ENCODE measurements around the gene KCNN2.
"Not testable (repeated sequence)": the region's sequence is repeated elsewhere in the genome, so short reads cannot be mapped to it uniquely, and the experiment has no call there.

Gene KCNN2

DNA sequence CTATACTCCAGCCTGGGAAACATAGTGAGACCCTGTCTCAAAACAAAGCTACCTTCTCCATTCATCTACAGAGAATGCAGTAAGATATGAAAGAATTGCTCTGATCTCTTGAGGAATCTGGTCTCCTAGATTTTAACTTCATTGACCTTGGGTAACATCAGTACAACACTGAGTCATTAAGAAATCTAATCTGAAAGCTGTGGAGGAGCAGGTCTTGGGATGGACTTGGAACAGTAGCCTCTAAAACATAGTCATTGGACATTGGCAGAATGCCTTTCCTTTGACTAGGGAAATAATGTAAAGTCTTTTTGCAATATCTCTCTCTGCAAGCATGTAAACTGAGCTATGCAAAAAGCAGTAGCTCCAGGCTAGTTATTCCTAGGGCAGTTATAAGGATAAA lies 58.1 kb downstream of the KCNN2 start:
- no peak for DNase-seq (ENCODE audit: low read depth in 3 of 3)

DNA sequence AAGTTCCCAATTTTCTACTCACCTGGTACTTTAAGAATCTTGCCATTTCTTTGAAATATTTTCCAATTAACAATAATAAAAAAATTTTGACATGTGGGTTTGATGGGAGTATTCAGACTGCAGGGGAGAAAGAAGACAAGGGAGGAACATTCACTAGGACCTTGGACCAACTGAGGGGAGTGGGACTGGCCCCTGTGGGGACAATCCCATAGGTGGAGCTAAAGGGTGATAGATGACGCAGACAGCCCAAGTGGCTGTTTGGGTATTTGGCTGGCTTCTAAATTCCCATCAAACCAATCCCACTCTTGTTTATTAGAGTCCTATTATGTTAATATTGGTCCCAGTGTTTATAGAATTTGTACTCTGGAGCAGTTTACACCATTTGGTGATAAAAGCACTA lies 65.3 kb downstream of the KCNN2 start:
- no peak for DNase-seq (ENCODE audit: low read depth in 3 of 3)

DNA sequence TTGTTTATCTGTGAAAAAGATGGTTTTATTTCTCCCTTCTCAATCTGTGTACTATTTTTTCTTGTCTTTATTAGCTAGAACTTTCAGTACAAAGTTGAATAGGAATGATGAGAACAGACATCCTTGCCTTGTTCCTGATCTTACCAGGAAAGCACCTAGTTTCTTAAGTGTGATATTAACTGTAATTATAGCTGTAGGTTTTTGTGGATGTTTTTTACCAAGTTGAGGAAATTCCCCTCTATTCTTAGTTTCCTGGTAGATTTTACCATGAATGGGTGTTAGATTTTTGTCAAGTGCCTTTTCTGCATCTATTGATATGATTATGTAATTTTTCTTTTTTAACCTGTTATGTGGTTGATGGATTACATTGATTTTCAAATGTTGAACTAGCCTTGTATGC lies 68.7 kb downstream of the KCNN2 start:
- no peak for DNase-seq (ENCODE audit: low read depth in 3 of 3)

DNA sequence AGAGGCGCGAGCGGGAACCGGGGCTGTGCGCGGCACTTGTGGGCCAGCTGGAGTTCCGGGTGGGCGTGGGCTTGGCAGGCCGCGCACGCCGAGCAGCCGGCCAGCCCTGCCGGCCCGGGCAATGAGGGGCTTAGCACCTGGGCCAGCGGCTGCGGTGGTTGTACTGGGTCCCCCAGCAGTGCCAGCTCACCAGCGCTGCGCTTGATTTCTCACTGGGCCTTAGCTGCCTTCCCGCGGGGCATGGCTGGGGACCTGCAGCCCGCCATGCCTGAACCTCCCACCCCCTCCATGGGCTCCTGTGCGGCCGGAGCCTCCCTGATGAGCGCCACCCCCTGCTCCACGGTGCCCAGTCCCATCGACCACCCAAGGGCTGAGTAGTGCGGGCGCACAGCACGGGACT lies 70.8 kb downstream of the KCNN2 start:
- not testable (repeated sequence) for DNase-seq (ENCODE audit: low read depth in 3 of 3)

DNA sequence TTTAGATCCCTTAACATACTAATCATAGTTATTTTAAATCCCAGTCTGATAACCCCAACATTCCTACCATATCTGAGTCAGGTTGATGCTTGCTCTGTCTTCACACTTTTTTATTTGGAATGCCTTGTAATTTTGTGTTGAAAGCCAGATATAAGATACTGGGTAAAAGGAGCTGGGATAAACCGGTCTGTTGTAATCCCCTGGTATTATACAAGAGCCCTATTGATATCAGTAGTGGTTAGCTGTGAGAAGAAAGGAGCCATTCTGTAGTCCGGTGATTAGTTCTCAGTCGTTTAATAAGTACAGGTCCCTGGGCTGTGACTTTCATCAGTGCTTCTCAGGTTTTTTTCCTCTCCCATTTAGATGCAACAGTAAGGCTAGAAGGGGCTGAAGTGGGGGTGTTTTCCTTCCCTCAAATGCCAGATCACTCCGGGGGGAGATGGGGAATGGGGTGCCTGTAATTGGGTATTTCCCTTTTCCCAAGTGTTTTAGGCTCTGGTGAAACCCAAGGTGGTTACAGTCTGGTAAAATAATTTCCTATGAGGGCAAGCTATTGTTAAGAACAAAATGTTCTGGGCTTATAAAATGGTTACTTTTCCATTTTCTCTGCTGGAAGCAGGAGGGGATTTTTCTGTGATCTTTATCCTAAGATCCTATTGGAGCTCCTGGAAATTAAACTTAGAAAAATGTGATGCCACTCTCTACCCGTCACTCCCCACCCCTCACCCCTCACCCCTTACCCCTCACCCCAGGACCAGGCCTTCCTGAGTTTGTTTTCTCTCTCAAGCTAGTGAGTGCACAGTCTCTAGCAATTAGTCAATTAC lies 72.7 kb downstream of the KCNN2 start:
- DNase-seq (ENCODE audit: low read depth in 3 of 3), result no peak

DNA sequence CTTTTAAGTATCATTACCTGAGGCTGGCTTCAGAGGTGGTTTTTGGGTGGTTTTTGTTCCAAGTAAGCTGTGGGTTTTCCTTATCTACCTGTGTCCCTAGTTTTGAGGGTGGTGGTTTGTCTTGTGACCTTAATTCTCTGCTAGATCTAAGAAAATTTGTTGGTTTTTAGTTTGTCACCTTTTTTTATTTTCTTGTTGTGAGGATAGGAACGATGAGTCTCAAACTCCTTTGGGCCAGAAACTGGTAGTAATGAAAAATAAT lies 73.3 kb downstream of the KCNN2 start:
- no peak for DNase-seq (ENCODE audit: low read depth in 3 of 3)

DNA sequence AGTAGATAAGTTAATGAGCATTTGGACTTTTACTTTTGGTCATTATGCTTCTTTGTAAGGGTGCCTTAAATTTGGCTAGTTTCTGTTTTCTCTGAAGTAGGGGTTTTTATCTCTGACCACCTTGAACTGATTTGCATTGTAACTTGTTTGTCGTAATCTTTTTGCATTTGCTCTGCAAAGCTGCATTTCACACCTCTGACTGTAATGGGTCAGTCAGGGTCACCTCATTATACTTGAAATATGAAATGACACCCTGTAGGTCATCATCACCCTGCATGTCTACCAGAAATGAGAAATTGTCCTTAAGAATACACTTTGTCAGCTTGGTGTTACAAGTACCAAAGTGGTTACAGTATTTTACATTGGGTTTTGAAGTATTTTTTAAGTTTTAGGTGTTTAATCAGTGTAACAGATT lies 74.0 kb downstream of the KCNN2 start:
- DNase-seq (ENCODE audit: low read depth in 3 of 3), result no peak

DNA sequence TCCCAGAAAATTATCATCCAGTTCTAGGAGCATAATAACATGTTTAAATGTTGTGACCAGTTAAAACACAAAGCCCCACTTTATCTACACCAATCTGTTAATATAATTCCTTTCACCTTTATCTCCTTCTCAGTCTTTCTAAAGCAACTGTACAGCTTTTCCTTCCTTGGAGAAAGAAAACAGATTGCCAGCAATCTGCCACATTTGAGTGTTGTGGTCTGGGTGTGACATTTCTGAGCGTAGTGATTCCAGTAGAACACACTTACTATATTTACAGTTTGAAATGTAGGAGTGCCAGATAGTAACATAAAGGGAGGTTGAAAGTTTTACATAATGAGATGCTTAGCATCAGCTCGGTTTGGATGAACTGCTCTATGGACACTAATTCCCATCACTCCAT lies 76.1 kb downstream of the KCNN2 start:
- no peak for DNase-seq (ENCODE audit: low read depth in 3 of 3)

DNA sequence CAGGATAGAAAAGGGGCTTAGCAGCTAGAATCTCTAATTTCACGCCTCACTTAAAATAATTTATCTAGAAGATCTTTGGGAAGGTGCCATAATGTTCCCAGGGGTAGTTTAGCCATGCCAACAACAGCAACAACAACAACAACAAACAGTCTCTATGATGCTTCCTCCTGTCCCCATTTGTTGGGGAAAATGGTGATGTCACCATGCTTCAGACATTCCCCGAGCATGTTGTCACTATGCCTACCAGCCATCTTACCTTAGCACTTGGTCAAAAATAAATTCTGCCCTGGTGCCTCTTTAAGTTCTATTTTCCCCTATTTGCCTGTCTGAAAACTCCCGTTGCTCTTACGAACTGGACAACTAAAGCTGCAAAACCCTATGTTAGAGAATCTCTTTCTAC lies 76.6 kb downstream of the KCNN2 start:
- DNase-seq (ENCODE audit: low read depth in 3 of 3), result no peak

DNA sequence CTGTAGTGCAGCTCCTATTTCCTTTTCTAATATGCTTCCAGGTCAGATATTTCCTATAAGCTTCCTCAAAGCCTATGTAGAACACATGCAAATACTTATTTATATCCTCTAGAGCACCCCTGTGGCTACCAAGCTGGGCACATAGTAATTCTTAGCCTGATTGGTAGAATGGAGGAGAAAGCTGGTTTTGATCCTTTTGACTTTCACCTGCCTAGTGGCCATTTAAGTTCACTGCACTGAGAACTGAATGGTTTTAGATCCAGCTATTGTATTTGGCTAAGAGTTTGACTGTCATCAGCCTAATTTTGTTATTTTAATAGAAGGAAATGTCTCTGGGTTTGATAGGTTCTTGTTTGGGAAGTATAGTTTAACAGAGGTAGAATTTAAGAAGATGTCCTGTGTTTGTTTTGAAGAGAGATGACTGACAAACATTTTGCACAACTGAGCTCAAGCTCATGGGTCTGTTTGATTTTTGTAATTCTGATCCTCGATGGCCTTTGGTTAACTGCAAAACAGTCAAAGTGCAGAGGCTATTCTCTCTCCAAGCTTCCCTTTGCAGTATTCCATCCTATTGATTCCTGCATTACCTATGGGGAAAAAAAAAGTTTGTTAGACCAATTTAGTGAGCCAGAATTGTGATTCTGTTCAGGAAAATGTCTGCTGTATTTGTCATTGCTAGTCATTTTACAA lies 85.4 kb downstream of the KCNN2 start:
- no peak for DNase-seq (ENCODE audit: low read depth in 3 of 3)

DNA sequence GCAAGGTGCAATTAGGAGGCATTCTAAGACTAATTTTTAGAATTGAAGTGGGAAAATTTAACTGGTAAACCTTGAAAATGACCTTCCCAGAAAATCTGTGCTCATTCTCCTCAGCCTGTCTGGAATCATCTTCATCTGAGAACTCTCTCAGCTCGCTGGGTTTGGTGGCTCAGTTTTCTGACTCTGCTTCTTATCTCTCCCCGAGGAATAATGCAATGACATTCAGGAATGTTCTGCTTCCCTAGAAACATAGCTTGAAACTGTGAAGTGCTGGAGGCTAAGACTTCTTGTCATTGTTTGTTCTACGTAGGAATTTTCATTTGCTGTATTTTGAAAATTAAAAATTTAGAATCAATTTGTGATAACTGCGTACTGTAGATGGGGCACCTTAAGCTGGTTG lies 86.6 kb downstream of the KCNN2 start:
- no peak for DNase-seq (ENCODE audit: low read depth in 3 of 3)

DNA sequence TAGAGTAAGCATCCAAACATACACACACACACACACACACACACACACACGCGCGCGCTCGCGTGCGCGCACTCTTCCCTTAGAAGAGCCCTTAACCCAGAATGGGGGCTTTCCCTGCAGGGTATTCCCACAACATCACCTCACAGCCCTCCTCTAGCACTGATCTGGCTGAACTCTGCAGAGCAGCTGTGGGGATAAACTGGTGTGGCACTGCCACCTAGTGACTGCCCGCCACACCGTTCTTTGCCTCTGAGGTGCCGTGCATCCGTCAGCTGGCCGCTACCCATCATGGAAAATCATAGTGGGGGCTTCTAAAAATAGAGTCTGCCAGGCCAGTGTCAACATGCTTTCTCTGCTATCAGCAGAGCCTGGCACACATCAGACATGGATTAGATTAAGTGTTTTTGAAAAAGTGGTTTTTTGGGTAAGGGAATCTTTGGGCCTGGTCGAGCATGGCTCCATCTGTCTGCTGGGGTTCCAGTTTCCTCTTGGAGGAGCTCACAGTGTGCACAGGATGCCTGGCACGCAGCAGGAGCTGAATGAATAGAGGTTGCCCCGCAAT lies 88.1 kb downstream of the KCNN2 start:
- DNase-seq (ENCODE audit: low read depth in 3 of 3), result peak; percentile 18 to 32 (median 19)

DNA sequence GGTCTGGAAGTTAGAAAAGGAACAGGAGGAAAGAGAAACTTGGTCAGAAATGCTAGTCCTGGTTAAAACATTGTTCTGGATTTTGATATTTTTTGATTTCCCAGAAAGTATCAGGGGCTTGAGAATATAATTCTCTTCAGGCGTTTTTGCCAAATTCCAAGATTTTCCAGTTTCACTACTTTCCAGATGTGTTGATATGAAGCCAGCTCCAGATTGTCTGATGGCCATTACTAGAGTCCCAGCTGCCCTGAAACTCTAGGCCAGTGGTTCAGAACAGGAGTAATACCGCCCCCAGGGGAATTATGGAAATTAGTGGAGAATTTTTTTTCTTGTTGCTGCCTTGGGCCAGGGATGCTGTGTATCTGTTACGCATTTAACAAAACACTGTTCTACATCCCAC lies 88.6 kb downstream of the KCNN2 start:
- DNase-seq (ENCODE audit: low read depth in 3 of 3), result no peak

DNA sequence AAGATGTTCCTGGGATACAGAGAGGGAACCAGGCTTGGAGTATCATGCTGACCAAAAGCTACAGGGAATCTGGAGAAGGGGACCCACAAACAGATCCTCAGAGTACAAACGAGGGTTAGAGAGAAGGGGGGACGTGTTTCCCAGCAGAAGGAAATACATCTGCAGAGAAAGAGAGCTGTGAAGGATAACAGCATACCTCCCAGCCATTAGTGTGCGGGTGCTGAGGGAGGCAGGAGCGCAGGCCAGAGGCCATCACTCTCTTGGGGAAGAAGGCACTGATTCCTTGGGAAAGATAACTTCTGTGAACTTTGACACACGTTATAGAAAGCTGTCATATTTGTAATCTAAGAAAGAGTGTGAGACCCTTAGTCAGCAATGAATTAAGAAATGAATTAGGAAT lies 96.9 kb downstream of the KCNN2 start:
- no peak for DNase-seq (ENCODE audit: low read depth in 3 of 3)

DNA sequence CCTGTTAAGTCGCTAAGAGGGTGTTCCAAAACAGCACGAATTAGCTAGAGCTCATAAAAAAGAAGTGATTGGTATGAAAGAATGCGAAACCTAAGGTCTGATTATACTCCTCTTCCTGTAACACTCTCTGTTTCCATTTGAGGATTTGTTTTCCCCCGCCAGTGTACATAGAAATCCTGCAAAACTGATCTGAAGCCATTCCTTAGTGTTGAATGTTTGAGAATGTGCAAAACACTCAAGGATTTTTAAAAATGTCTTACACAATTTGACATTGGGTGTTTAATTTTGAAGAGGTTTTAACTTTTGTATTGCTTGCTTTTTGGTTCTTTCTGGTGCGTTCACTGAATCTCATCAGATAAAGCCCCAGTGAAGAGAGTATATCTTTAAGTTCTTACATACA lies 105.3 kb downstream of the KCNN2 start:
- DNase-seq (ENCODE audit: low read depth in 3 of 3), result no peak

DNA sequence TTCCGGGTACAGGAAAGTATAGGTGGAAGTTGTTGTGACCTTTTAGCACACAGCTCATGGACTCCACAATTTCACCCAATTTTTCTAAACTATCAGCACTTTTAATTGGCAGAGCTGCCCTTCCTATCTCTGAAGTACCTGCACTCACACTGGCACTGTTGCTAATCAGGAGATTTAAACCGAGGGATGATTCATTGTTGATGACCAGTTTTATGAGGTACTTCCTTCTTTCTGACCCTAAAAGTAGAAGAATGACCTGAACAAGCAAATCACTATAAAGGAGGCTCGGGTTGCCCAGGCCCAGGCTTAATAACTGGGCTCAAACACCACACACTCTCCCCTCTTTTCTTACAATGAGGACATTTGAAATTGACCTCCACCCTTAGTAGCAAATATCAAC lies 105.9 kb downstream of the KCNN2 start:
- no peak for DNase-seq (ENCODE audit: low read depth in 3 of 3)

DNA sequence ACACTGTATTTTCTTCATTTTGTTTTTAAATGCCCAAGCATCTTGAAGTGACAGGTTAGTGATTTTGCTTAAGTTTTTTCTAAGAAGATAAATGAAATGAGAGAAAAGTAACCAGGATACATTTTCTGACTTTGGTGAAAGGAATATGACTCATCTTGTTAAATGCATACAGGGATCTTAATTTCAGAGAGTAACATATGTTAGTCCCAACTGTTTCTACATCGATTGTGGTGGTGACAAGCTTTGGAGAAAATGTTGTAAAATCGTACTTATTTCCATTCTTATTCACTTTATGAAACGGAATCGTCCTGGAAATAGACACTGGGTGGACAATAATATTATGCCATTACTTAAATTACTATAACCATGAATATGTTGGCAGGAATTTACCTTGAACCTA lies 107.5 kb downstream of the KCNN2 start:
- DNase-seq (ENCODE audit: low read depth in 3 of 3), result no peak

DNA sequence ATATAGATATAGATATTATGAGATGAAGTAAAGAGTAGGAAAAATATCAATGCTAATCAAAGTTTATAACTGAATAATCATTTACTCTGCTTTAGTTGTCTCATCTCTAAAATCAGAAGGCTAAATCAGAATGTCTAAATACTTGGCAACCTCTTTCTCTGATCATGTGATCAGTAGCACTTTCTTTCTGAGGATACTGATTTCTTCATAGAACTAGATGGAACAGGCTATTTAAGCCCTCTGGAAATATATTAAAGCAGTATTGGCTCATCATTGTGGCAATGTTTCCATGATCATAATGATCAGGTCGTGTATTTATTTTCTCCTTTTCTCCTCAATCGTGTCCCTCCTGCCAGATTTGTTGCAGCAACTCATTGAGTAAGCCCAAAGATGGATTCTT lies 109.7 kb downstream of the KCNN2 start:
- DNase-seq (ENCODE audit: low read depth in 3 of 3), result no peak

DNA sequence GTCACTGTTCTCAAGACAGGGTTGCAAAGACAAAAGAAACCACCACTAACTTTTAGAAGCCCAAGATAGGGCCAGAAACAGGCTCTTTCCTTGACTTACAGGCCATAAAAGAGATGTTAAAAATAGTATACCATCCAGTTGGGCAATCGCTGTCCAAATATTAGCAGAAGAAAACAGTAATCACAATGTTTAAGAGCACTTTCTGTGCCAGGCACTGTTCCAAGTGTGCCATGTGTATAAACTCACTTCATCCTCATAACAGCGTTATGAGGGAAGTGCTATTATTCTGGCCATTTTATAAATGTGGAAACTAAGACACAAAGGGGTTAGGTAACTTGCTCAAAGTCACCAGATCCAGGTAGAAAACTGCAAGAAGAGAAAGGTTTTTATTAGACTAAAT lies 111.7 kb downstream of the KCNN2 start:
- no peak for DNase-seq (ENCODE audit: low read depth in 3 of 3)

DNA sequence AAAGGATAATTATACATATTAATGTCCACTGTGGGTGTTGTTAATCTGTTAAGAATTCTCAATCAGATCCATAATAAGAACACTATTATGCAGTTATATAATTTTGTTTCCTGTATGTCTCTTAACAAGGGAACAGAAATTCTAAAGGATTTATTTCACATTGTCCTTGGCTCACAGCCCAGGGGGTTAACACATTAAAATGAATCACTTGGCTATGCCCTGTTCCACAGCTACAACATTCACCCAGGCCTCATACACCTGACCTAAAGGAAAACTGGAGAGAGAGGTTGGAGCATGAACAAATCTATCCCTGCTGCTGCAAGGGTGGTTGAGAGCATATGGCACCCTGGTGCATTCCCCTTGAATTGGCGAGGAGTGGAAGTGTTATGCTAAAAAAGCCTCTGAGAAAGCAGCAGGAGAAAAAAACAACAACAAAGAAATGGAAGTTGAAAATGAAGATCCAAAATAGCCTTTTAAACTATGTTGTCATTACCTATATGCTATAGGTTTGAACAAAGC lies 116.0 kb downstream of the KCNN2 start:
- DNase-seq (ENCODE audit: low read depth in 3 of 3), result no peak

DNA sequence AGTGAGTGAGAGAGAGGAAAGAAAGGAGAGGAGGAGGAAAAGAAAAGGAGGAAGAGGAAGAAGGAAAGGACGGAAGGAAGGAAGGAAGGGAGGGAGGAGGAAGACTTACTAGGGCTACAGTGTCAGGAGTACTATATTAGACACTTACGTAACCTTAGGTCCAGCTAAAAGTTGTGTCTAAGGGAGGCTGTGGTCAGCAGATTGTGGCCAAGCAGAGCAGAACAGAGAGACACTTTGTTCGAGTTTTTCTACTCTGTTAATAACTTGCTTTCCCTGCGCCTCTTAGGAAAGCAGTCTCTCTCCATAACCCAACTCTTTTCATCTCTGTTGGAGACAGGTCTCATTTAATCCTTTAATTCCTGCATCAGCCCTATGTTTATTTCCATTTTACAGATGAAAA lies 138.9 kb downstream of the KCNN2 start:
- DNase-seq (ENCODE audit: low read depth in 3 of 3), result no peak

DNA sequence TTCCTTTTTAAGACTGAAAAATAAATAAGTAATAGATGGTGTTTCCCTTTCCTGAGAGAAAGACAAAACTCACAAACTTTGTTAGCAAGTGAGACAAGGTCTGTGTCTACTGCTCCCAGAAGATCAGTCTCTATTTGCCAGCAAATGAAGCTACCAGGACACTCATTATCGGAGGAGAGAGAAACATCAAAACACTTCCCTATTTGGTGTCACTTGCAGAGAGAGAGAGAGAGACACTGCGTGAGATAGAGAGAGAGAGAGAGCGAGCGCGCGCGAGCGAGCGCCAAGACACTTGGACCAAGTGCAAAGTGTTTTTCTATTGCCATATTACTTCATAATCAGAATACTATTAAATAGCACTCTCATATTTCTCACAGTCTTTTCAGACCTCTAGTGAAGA lies 142.7 kb downstream of the KCNN2 start:
- no peak for DNase-seq (ENCODE audit: low read depth in 3 of 3)

DNA sequence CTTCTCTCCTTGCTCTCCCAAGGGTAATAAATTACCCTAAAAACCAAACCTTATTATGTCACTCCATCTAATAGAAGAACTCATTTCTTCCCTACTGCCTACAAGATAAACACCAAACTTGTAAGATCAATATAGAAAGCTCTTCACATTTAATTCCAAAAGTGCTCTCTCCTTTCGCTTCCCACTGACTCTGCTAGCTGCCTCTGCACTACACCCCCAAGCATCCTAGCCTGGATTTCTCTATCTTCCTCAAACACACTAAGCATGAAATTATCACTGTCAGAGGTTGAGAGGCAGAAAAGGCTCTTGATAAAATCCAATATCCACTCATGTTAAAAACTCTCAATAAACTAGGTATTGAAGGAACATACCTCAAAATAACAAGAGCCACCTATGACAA lies 162.4 kb downstream of the KCNN2 start:
- no peak for DNase-seq (ENCODE audit: low read depth in 3 of 3)
